CD4-positive, alpha-beta T cell (primary cell): Measurements from ENCODE around the gene LRRC25. TPM values are rescaled to one million over a fixed set of nuclear protein-coding genes. Genes with fewer than 3 reads are reported as not detected.
A peak's percentile ranks its signal among the peaks of the same experiment; 100 is the strongest.

ENCODE experiments used
- ATAC-seq: fragments of 200-7000 bp; cut with Tn5 transposase; one replicate; pipeline ENCODE4 v1.10.0; 2022; ENCODE audit warnings: mild to moderate bottlenecking; ENCODE audit not compliant: poor library complexity
- CTCF ChIA-PET: fragments of 350-600 bp; sonication (Branson Sonifier 250); formaldehyde crosslinking; loops from one replicate; lab custom pipeline; 2021; ENCODE audit warnings: antibody characterized with exemption, inconsistent platforms; lab: Charles Lee
- POLR2A ChIA-PET: fragments of 350-600 bp; sonication (Branson Sonifier 250); formaldehyde crosslinking; loops from one replicate; lab custom pipeline; 2021; ENCODE audit warnings: antibody characterized with exemption, inconsistent platforms; lab: Charles Lee
- DNase-seq, 14 experiments: peaks; one replicate each; pipeline ENCODE4 v3.0.0-alpha.2; 2013 to 2020; ENCODE audit warnings: mixed read lengths in 2 of 14
- H3K27ac ChIP-seq, 2 donors: one replicate each; pipeline versions ENCODE4 v1.5.1 to v1.7.0; 2013; ENCODE audit warnings: low read length in 2 of 2, low read depth in 1 of 2, mild to moderate bottlenecking in 1 of 2
- H3K27me3 ChIP-seq, 2 experiments: 1 replicate in 1 of 2; 2 replicates in 1 of 2; pipeline versions ENCODE4 v1.6.1 to v1.7.0; 2013; ENCODE audit warnings: low read length in 2 of 2, control low read depth in 1 of 2, mild to moderate bottlenecking in 1 of 2, moderate library complexity in 1 of 2; ENCODE audit not compliant: insufficient read depth in 2 of 2, control insufficient read depth in 1 of 2
- H3K36me3 ChIP-seq: one replicate; pipeline ENCODE4 v1.6.1; 2013; ENCODE audit warnings: low read length, control low read depth; ENCODE audit not compliant: insufficient read depth
- H3K4me1 ChIP-seq: one replicate; pipeline ENCODE4 v1.6.1; 2013; ENCODE audit warnings: low read length, control low read depth; ENCODE audit not compliant: insufficient read depth
- H3K4me3 ChIP-seq: one replicate; pipeline ENCODE4 v1.5.1; 2013; ENCODE audit warnings: mild to moderate bottlenecking, low read length, moderate library complexity
- H3K9me3 ChIP-seq, 2 experiments: 1 replicate in 1 of 2; 2 replicates in 1 of 2; pipeline versions ENCODE4 v1.6.1 to v1.7.0; 2013; ENCODE audit warnings: low read length in 2 of 2, mild to moderate bottlenecking in 2 of 2, control low read depth in 1 of 2, moderate library complexity in 1 of 2; ENCODE audit not compliant: control insufficient read depth in 1 of 2, insufficient read depth in 1 of 2
- H3K27ac Mint-ChIP-seq: one replicate; pipeline ENCODE4 v1.8.0; 2020; ENCODE audit warnings: mixed read lengths
- H3K27me3 Mint-ChIP-seq: one replicate; pipeline ENCODE4 v1.8.0; 2021; ENCODE audit warnings: mixed read lengths
- H3K36me3 Mint-ChIP-seq: one replicate; pipeline ENCODE4 v1.8.0; 2021; ENCODE audit warnings: low read depth, mixed read lengths
- H3K4me1 Mint-ChIP-seq: one replicate; pipeline ENCODE4 v1.8.0; 2021; ENCODE audit warnings: low read depth, mixed read lengths
- H3K4me3 Mint-ChIP-seq: one replicate; pipeline ENCODE4 v1.8.0; 2020; ENCODE audit warnings: mild to moderate bottlenecking, mixed read lengths
- H3K9me3 Mint-ChIP-seq: one replicate; pipeline ENCODE4 v1.8.0; 2020; ENCODE audit warnings: mixed read lengths
- CTCF ChIP-seq: fragments of 200-600 bp; IDR thresholded peaks from one replicate; pipeline ENCODE4 v1.8.0; 2022; ENCODE audit warnings: antibody characterized with exemption, mild to moderate bottlenecking
- intact Hi-C, 2 experiments: fragments of 100-400 bp; cut with DNase I in 1 of 2; cut with micrococcal nuclease in 1 of 2; formaldehyde crosslinking; loops; one replicate each; pipeline versions ENCODE4 v1.15.1 to v1.9.0; 2023 to 2025; cut with DNase I, micrococcal nuclease
- total RNA-seq, 174 experiments: library from RNA in 2 of 174; stranded (reverse) in 2 of 174; gene quantifications; one replicate each; pipeline ENCODE4 v1.2.3 and lab custom pipeline; 2021 to 2026

The LRRC25 gene
- total RNA-seq, 2 experiments from 2014 or later: 0.82 to 0.92 TPM

- H3K36me3 ChIP-seq: peaks cover 12% of the 10 kb centered on the region
- H3K9me3 Mint-ChIP-seq: no peaks in the 10 kb centered on the region
- TF ChIP-seq CTCF: no peak
- ChIA-PET POLR2A (interaction anchor here (2.4 kb wide), 1 partner anchor 17 kb away, joined by 20 read pairs; the partner anchor contains the start of gene SSBP4), CTCF (interaction anchor here (1.9 kb wide), 1 partner anchor 15 kb away, joined by 4 read pairs; no protein-coding TSS in a partner anchor)
- intact Hi-C loops: no loop called here
- H3K4me3 ChIP-seq: peak overlapping the region; percentile 68
- no peak overlapping the region for H3K27ac ChIP-seq
- peaks cover 54% of the 10 kb centered on the region for H3K4me1 ChIP-seq
- peak overlapping the region; percentile 77 for H3K4me3 Mint-ChIP-seq
- H3K27me3 Mint-ChIP-seq: no peaks in the 10 kb centered on the region
- peak in 1 of 14 experiments; percentile 55 for DNase-seq
- no peaks in the 10 kb centered on the region for H3K9me3 ChIP-seq
- H3K4me1 Mint-ChIP-seq: peaks cover 26% of the 10 kb centered on the region
- H3K36me3 Mint-ChIP-seq: peaks cover 5% of the 10 kb centered on the region
- ATAC-seq: no peak
- no peak overlapping the region for H3K27ac Mint-ChIP-seq
- no peaks in the 10 kb centered on the region for H3K27me3 ChIP-seq
Observed at GRCh38 chr19:18435842-18436670, 38.6 kb upstream of the LRRC25 start.

GRCh38 chr19:18435178-18435841 lies 37.9 kb upstream of the LRRC25 start:
- Histone ChIP-seq H3K4me3 (no peak overlapping the region), H3K4me1 (peaks cover 57% of the 10 kb centered on the region), H3K27ac (no peak overlapping the region), H3K27me3 (no peaks in the 10 kb centered on the region), H3K9me3 (no peaks in the 10 kb centered on the region), H3K36me3 (peaks cover 15% of the 10 kb centered on the region)
- intact Hi-C loops: no loop called here
- CTCF ChIA-PET: interaction anchor here (1.6 kb wide), 1 partner anchor 16 kb away, joined by 3 read pairs; no protein-coding TSS in a partner anchor
- Mint-ChIP-seq H3K27ac (peak overlapping the region; percentile 20), H3K9me3 (no peaks in the 10 kb centered on the region), H3K36me3 (peaks cover under 1% of the 10 kb centered on the region), H3K4me3 (peak overlapping the region; percentile 83), H3K4me1 (peaks cover 25% of the 10 kb centered on the region), H3K27me3 (no peaks in the 10 kb centered on the region)
- DNase-seq: peak in 1 of 14 experiments; percentile 52
- no peak for TF ChIP-seq CTCF
- POLR2A ChIA-PET: interaction anchor here (2.4 kb wide), 1 partner anchor 16 kb away, joined by 20 read pairs; the partner anchor contains the start of gene SSBP4
- no peak for ATAC-seq

GRCh38 chr19:18434411-18435175 lies 37.2 kb upstream of the LRRC25 start:
- H3K9me3 ChIP-seq: no peaks in the 10 kb centered on the region
- no peak overlapping the region for H3K4me3 ChIP-seq
- POLR2A ChIA-PET: interaction anchor here (2.4 kb wide), 1 partner anchor 15 kb away, joined by 20 read pairs; the partner anchor contains the start of gene SSBP4
- Mint-ChIP-seq H3K27me3 (no peaks in the 10 kb centered on the region), H3K9me3 (no peaks in the 10 kb centered on the region), H3K4me1 (peaks cover 28% of the 10 kb centered on the region), H3K4me3 (peak overlapping the region; percentile 83), H3K36me3 (no peaks in the 10 kb centered on the region), H3K27ac (peak overlapping the region; percentile 20)
- no peaks in the 10 kb centered on the region for H3K27me3 ChIP-seq
- peaks cover 62% of the 10 kb centered on the region for H3K4me1 ChIP-seq
- peaks cover 15% of the 10 kb centered on the region for H3K36me3 ChIP-seq
- no peak overlapping the region for H3K27ac ChIP-seq
- no peak for TF ChIP-seq CTCF
- ATAC-seq (no peak), DNase-seq (no peak)
- CTCF ChIA-PET: interaction anchor here (1.6 kb wide), 1 partner anchor 16 kb away, joined by 3 read pairs; no protein-coding TSS in a partner anchor
- intact Hi-C loops: no loop called here
